Suprapubic skin (tissue), 4 donors: ENCODE measurements around the gene MEF2A.

Experiments used
- EP300 ChIP-seq: sonication (generic); formaldehyde crosslinking; IDR thresholded peaks from one replicate; pipeline ENCODE4 v1.6.1; 2017; ENCODE audit warnings: antibody characterized with exemption
- POLR2AphosphoS5 ChIP-seq, 3 donors: sonication (generic); formaldehyde crosslinking; IDR thresholded peaks; one replicate each; pipeline ENCODE4 v1.6.1; 2017; ENCODE audit warnings: antibody characterized with exemption in 3 of 3
- TF ChIP-seq, protein P1 (sequence below), 2 donors: fragments of 200-600 bp in 1 of 2; fragments of 450-650 bp in 1 of 2; sonication (generic) in 1 of 2; IDR thresholded peaks; one replicate each; pipeline ENCODE4 v1.5.1; 2016 to 2019; ENCODE audit warnings: antibody characterized with exemption in 2 of 2, mild to moderate bottlenecking in 1 of 2, moderate library complexity in 1 of 2

DNA sequence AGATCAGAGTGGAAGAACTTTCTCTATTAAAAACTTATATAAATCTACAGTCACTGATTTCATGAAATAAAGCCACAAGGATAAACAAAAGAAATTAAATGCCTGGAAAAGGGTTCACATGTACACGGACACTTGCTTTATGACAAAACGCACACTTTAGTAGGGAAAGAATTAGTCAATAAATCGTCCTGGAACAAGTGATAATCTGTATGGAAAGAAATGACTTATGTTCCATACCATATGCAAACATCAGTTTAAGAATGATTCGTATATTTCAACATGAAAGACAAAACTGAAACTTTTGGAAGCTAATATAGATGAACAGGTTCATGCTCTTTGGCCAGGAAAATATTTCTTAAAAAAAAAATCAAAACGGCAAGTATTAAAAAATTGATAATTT is 40.2 kb downstream of the MEF2A start:
- TF ChIP-seq, protein P1, sequence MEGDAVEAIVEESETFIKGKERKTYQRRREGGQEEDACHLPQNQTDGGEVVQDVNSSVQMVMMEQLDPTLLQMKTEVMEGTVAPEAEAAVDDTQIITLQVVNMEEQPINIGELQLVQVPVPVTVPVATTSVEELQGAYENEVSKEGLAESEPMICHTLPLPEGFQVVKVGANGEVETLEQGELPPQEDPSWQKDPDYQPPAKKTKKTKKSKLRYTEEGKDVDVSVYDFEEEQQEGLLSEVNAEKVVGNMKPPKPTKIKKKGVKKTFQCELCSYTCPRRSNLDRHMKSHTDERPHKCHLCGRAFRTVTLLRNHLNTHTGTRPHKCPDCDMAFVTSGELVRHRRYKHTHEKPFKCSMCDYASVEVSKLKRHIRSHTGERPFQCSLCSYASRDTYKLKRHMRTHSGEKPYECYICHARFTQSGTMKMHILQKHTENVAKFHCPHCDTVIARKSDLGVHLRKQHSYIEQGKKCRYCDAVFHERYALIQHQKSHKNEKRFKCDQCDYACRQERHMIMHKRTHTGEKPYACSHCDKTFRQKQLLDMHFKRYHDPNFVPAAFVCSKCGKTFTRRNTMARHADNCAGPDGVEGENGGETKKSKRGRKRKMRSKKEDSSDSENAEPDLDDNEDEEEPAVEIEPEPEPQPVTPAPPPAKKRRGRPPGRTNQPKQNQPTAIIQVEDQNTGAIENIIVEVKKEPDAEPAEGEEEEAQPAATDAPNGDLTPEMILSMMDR (IDR thresholded peaks at IDR 0.05) = no peak
- TF ChIP-seq POLR2AphosphoS5 (IDR thresholded peaks at IDR 0.05) (no peak), EP300 (no peak)
